ENCODE data around the gene TNFRSF17.

DNA sequence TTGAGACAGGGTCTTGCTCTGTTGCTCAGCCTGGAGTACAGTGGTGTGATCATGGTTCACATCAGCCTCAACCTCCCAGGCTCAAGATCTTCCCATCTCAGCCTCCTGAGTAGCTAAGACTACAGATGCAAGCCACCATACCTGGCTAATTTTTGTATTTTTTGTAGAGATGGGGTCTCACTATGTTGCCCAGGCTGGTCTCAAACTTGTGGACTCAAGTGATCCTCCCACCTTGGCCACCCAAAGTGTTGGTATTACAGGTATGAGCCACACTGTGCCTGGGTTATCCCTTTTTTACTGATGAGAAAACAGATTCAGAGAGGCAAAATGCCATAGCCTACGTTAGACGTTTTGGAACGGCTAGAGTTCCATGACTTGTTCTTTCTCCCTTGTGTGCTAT is 41.6 kb downstream of the TNFRSF17 start:
- TF ChIP-seq, protein P1, sequence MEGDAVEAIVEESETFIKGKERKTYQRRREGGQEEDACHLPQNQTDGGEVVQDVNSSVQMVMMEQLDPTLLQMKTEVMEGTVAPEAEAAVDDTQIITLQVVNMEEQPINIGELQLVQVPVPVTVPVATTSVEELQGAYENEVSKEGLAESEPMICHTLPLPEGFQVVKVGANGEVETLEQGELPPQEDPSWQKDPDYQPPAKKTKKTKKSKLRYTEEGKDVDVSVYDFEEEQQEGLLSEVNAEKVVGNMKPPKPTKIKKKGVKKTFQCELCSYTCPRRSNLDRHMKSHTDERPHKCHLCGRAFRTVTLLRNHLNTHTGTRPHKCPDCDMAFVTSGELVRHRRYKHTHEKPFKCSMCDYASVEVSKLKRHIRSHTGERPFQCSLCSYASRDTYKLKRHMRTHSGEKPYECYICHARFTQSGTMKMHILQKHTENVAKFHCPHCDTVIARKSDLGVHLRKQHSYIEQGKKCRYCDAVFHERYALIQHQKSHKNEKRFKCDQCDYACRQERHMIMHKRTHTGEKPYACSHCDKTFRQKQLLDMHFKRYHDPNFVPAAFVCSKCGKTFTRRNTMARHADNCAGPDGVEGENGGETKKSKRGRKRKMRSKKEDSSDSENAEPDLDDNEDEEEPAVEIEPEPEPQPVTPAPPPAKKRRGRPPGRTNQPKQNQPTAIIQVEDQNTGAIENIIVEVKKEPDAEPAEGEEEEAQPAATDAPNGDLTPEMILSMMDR (IDR thresholded peaks at IDR 0.05; ENCODE audit: borderline replicate concordance, extremely low read depth, low read length, poor library complexity, severe bottlenecking) = no peak
- no peak for TF ChIP-seq EZH2 (IDR thresholded peaks at IDR 0.05; ENCODE audit: borderline replicate concordance, low read depth, low read length, severe bottlenecking)
